ENCODE results near the gene USE1. TPM values are rescaled to one million over a fixed set of nuclear protein-coding genes. Genes with fewer than 3 reads are reported as not detected.

USE1 gene
- total RNA-seq, 1 experiment from 2014 or later: 39.8 TPM

GRCh38 chr19:17210296-17210695 lies 4.9 kb upstream of the USE1 start:
- no peaks in the 10 kb centered on the region for H3K9me3 ChIP-seq (ENCODE audit: low read length)
- H3K4me2 ChIP-seq (ENCODE audit: low read depth, low read length, poor library complexity, severe bottlenecking): no peak overlapping the region
- H3K27ac ChIP-seq (ENCODE audit: low read length): no peak overlapping the region
- no peaks in the 10 kb centered on the region for H3K27me3 ChIP-seq (ENCODE audit: low read length)
- H4K20me1 ChIP-seq (ENCODE audit: insufficient read depth, low read depth, low read length): no peaks in the 10 kb centered on the region
- H3K79me2 ChIP-seq (ENCODE audit: low read length): no peaks in the 10 kb centered on the region
- H3K9me2 ChIP-seq (replicated peaks; ENCODE audit: insufficient read depth, low read length): no peaks in the 10 kb centered on the region
- no peak for DNase-seq
- peaks cover 22% of the 10 kb centered on the region for H3K4me1 ChIP-seq (ENCODE audit: low read length)
- no peak overlapping the region for H3K9ac ChIP-seq (ENCODE audit: low read length)
- no peak overlapping the region for H2AFZ ChIP-seq (ENCODE audit: low read length)
- H3K4me3 ChIP-seq (ENCODE audit: low read length): no peak overlapping the region
- H3K36me3 ChIP-seq (ENCODE audit: insufficient read depth, low read length): peaks cover 9% of the 10 kb centered on the region

- no peak for DNase-seq
- H3K9me3 ChIP-seq (ENCODE audit: low read length): no peaks in the 10 kb centered on the region
- no peak overlapping the region for H3K27ac ChIP-seq (ENCODE audit: low read length)
- no peak overlapping the region for H3K4me3 ChIP-seq (ENCODE audit: low read length)
- H3K4me1 ChIP-seq (ENCODE audit: low read length): peaks cover 31% of the 10 kb centered on the region
- H2AFZ ChIP-seq (ENCODE audit: low read length): no peak overlapping the region
- no peaks in the 10 kb centered on the region for H3K9me2 ChIP-seq (replicated peaks; ENCODE audit: insufficient read depth, low read length)
- peaks cover 17% of the 10 kb centered on the region for H3K36me3 ChIP-seq (ENCODE audit: insufficient read depth, low read length)
- H3K79me2 ChIP-seq (ENCODE audit: low read length): no peaks in the 10 kb centered on the region
- H4K20me1 ChIP-seq (ENCODE audit: insufficient read depth, low read depth, low read length): no peaks in the 10 kb centered on the region
- no peak overlapping the region for H3K9ac ChIP-seq (ENCODE audit: low read length)
- H3K4me2 ChIP-seq (ENCODE audit: low read depth, low read length, poor library complexity, severe bottlenecking): no peak overlapping the region
- H3K27me3 ChIP-seq (ENCODE audit: low read length): no peaks in the 10 kb centered on the region
Measured at GRCh38 chr19:17211547-17212446, 3.4 kb upstream of the USE1 start.

GRCh38 chr19:17213334-17213733 lies 1.8 kb upstream of the USE1 start:
- Histone ChIP-seq H3K27ac (ENCODE audit: low read length) (no peak overlapping the region), H3K4me1 (ENCODE audit: low read length) (peaks cover 31% of the 10 kb centered on the region), H3K27me3 (ENCODE audit: low read length) (no peaks in the 10 kb centered on the region), H4K20me1 (ENCODE audit: insufficient read depth, low read depth, low read length) (no peaks in the 10 kb centered on the region), H3K9me3 (ENCODE audit: low read length) (no peaks in the 10 kb centered on the region), H3K9me2 (replicated peaks; ENCODE audit: insufficient read depth, low read length) (no peaks in the 10 kb centered on the region), H3K4me3 (ENCODE audit: low read length) (no peak overlapping the region), H2AFZ (ENCODE audit: low read length) (no peak overlapping the region), H3K79me2 (ENCODE audit: low read length) (no peaks in the 10 kb centered on the region), H3K36me3 (ENCODE audit: insufficient read depth, low read length) (peaks cover 25% of the 10 kb centered on the region), H3K4me2 (ENCODE audit: low read depth, low read length, poor library complexity, severe bottlenecking) (no peak overlapping the region), H3K9ac (ENCODE audit: low read length) (no peak overlapping the region)
- DNase-seq: no peak

GRCh38 chr19:17214508-17215126 lies 540 bp upstream of the USE1 start:
- Histone ChIP-seq H3K79me2 (ENCODE audit: low read length) (no peaks in the 10 kb centered on the region), H3K9me3 (ENCODE audit: low read length) (no peaks in the 10 kb centered on the region), H3K4me3 (ENCODE audit: low read length) (peak overlapping the region; percentile 74), H3K4me2 (ENCODE audit: low read depth, low read length, poor library complexity, severe bottlenecking) (peak overlapping the region; percentile 83), H2AFZ (ENCODE audit: low read length) (no peak overlapping the region), H3K27me3 (ENCODE audit: low read length) (no peaks in the 10 kb centered on the region), H4K20me1 (ENCODE audit: insufficient read depth, low read depth, low read length) (no peaks in the 10 kb centered on the region), H3K36me3 (ENCODE audit: insufficient read depth, low read length) (peaks cover 32% of the 10 kb centered on the region), H3K27ac (ENCODE audit: low read length) (peak overlapping the region; percentile 70), H3K9ac (ENCODE audit: low read length) (peak overlapping the region; percentile 84), H3K9me2 (replicated peaks; ENCODE audit: insufficient read depth, low read length) (no peaks in the 10 kb centered on the region), H3K4me1 (ENCODE audit: low read length) (peaks cover 20% of the 10 kb centered on the region)
- DNase-seq: no peak

- peak overlapping the region; percentile 84 for H3K9ac ChIP-seq (ENCODE audit: low read length)
- no peaks in the 10 kb centered on the region for H3K79me2 ChIP-seq (ENCODE audit: low read length)
- no peaks in the 10 kb centered on the region for H3K9me3 ChIP-seq (ENCODE audit: low read length)
- H3K4me2 ChIP-seq (ENCODE audit: low read depth, low read length, poor library complexity, severe bottlenecking): peak overlapping the region; percentile 83
- no peak overlapping the region for H3K27ac ChIP-seq (ENCODE audit: low read length)
- no peaks in the 10 kb centered on the region for H3K9me2 ChIP-seq (replicated peaks; ENCODE audit: insufficient read depth, low read length)
- H3K4me1 ChIP-seq (ENCODE audit: low read length): peaks cover 18% of the 10 kb centered on the region
- H3K4me3 ChIP-seq (ENCODE audit: low read length): peak overlapping the region; percentile 74
- no peaks in the 10 kb centered on the region for H4K20me1 ChIP-seq (ENCODE audit: insufficient read depth, low read depth, low read length)
- H2AFZ ChIP-seq (ENCODE audit: low read length): no peak overlapping the region
- no peak for DNase-seq
- no peaks in the 10 kb centered on the region for H3K27me3 ChIP-seq (ENCODE audit: low read length)
- peaks cover 24% of the 10 kb centered on the region for H3K36me3 ChIP-seq (ENCODE audit: insufficient read depth, low read length)
Measured at GRCh38 chr19:17216058-17216670, 1.0 kb downstream of the USE1 start.

- Histone ChIP-seq H3K9ac (ENCODE audit: low read length) (no peak overlapping the region), H3K9me3 (ENCODE audit: low read length) (no peaks in the 10 kb centered on the region), H3K27me3 (ENCODE audit: low read length) (no peaks in the 10 kb centered on the region), H3K9me2 (replicated peaks; ENCODE audit: insufficient read depth, low read length) (no peaks in the 10 kb centered on the region), H3K27ac (ENCODE audit: low read length) (no peak overlapping the region), H3K79me2 (ENCODE audit: low read length) (no peaks in the 10 kb centered on the region), H3K4me2 (ENCODE audit: low read depth, low read length, poor library complexity, severe bottlenecking) (no peak overlapping the region), H2AFZ (ENCODE audit: low read length) (no peak overlapping the region), H3K4me3 (ENCODE audit: low read length) (no peak overlapping the region), H3K36me3 (ENCODE audit: insufficient read depth, low read length) (peaks cover 24% of the 10 kb centered on the region), H4K20me1 (ENCODE audit: insufficient read depth, low read depth, low read length) (no peaks in the 10 kb centered on the region), H3K4me1 (ENCODE audit: low read length) (peaks cover 22% of the 10 kb centered on the region)
- DNase-seq: no peak
Measured at GRCh38 chr19:17219286-17219685, 4.1 kb downstream of the USE1 start.

- H3K9me3 ChIP-seq (ENCODE audit: low read length): no peaks in the 10 kb centered on the region
- peaks cover 24% of the 10 kb centered on the region for H3K36me3 ChIP-seq (ENCODE audit: insufficient read depth, low read length)
- H3K4me2 ChIP-seq (ENCODE audit: low read depth, low read length, poor library complexity, severe bottlenecking): no peak overlapping the region
- no peaks in the 10 kb centered on the region for H3K79me2 ChIP-seq (ENCODE audit: low read length)
- H2AFZ ChIP-seq (ENCODE audit: low read length): no peak overlapping the region
- H3K27ac ChIP-seq (ENCODE audit: low read length): no peak overlapping the region
- H3K9ac ChIP-seq (ENCODE audit: low read length): no peak overlapping the region
- peaks cover 13% of the 10 kb centered on the region for H3K4me1 ChIP-seq (ENCODE audit: low read length)
- no peak for DNase-seq
- no peaks in the 10 kb centered on the region for H3K27me3 ChIP-seq (ENCODE audit: low read length)
- no peaks in the 10 kb centered on the region for H3K9me2 ChIP-seq (replicated peaks; ENCODE audit: insufficient read depth, low read length)
- H3K4me3 ChIP-seq (ENCODE audit: low read length): no peak overlapping the region
- H4K20me1 ChIP-seq (ENCODE audit: insufficient read depth, low read depth, low read length): no peaks in the 10 kb centered on the region
Measured at GRCh38 chr19:17220207-17220758, 5.1 kb downstream of the USE1 start.

- H3K9me2 ChIP-seq (replicated peaks; ENCODE audit: insufficient read depth, low read length): no peaks in the 10 kb centered on the region
- no peaks in the 10 kb centered on the region for H4K20me1 ChIP-seq (ENCODE audit: insufficient read depth, low read depth, low read length)
- H3K4me2 ChIP-seq (ENCODE audit: low read depth, low read length, poor library complexity, severe bottlenecking): no peak overlapping the region
- peaks cover 16% of the 10 kb centered on the region for H3K4me1 ChIP-seq (ENCODE audit: low read length)
- H3K9ac ChIP-seq (ENCODE audit: low read length): no peak overlapping the region
- no peak overlapping the region for H3K27ac ChIP-seq (ENCODE audit: low read length)
- no peak overlapping the region for H2AFZ ChIP-seq (ENCODE audit: low read length)
- no peaks in the 10 kb centered on the region for H3K9me3 ChIP-seq (ENCODE audit: low read length)
- H3K79me2 ChIP-seq (ENCODE audit: low read length): peaks cover 8% of the 10 kb centered on the region
- H3K4me3 ChIP-seq (ENCODE audit: low read length): no peak overlapping the region
- no peaks in the 10 kb centered on the region for H3K36me3 ChIP-seq (ENCODE audit: insufficient read depth, low read length)
- DNase-seq: no peak
- no peaks in the 10 kb centered on the region for H3K27me3 ChIP-seq (ENCODE audit: low read length)
Measured at GRCh38 chr19:17225053-17225452, 9.9 kb downstream of the USE1 start.

All from Karpas-422 (cell line).